GM23338 (cell line): ENCODE results near the gene LRMDA. TPM values are rescaled to one million over a fixed set of nuclear protein-coding genes. Genes with fewer than 3 reads are reported as not detected.

Experiments
- ATAC-seq: fragments of 200-7000 bp; cut with Tn5 transposase; 3 replicates; pipeline ENCODE4 v1.9.1; 2020
- DNase-seq: peaks from one replicate; pipeline ENCODE4 v3.0.0-alpha.2; 2015; ENCODE audit warnings: low spot score
- H2AFZ ChIP-seq: fragments of 200-600 bp; sonication (generic); 2 replicates; pipeline ENCODE4 v1.8.0; 2016; ENCODE audit warnings: antibody characterized with exemption, mild to moderate bottlenecking, moderate library complexity
- H3F3A ChIP-seq: fragments of 200-600 bp; sonication (generic); replicated peaks from 2 replicates; pipeline ENCODE4 v1.8.0; 2017; ENCODE audit warnings: antibody characterized with exemption, mixed run types, low read depth
- H3K27ac ChIP-seq: fragments of 200-600 bp; sonication (generic); 2 replicates; pipeline ENCODE4 v1.6.1; 2016; ENCODE audit warnings: low read depth
- H3K27me3 ChIP-seq: fragments of 200-600 bp; sonication (generic); 2 replicates; pipeline ENCODE4 v1.8.0; 2016; ENCODE audit warnings: mild to moderate bottlenecking, mixed run types, moderate library complexity; ENCODE audit not compliant: insufficient read depth
- H3K36me3 ChIP-seq: fragments of 200-600 bp; sonication (generic); 2 replicates; pipeline ENCODE4 v1.8.0; 2016; ENCODE audit warnings: mild to moderate bottlenecking; ENCODE audit not compliant: insufficient read depth
- H3K4me1 ChIP-seq: fragments of 200-600 bp; sonication (generic); 2 replicates; pipeline ENCODE4 v1.8.0; 2016; ENCODE audit warnings: mild to moderate bottlenecking, moderate library complexity; ENCODE audit not compliant: insufficient read depth
- H3K4me2 ChIP-seq: fragments of 200-600 bp; sonication (generic); 2 replicates; pipeline ENCODE4 v1.7.1; 2017; ENCODE audit warnings: mixed run types
- H3K4me3 ChIP-seq: fragments of 200-600 bp; sonication (generic); 2 replicates; pipeline ENCODE4 v1.6.1; 2016; ENCODE audit warnings: mixed run types
- H3K79me2 ChIP-seq: fragments of 200-600 bp; sonication (generic); replicated peaks from 2 replicates; pipeline ENCODE4 v1.8.0; 2017; ENCODE audit warnings: mild to moderate bottlenecking; ENCODE audit not compliant: insufficient read depth
- H3K9me2 ChIP-seq: fragments of 200-600 bp; sonication (generic); 2 replicates; pipeline ENCODE4 v1.8.0; 2017; ENCODE audit not compliant: insufficient read depth
- H4K20me1 ChIP-seq: fragments of 200-600 bp; sonication (generic); replicated peaks from 2 replicates; pipeline ENCODE4 v1.8.0; 2017; ENCODE audit warnings: mild to moderate bottlenecking; ENCODE audit not compliant: insufficient read depth
- H3K27ac Mint-ChIP-seq: 2 replicates; pipeline ENCODE4 v1.8.0; 2020; ENCODE audit warnings: inconsistent platforms, mild to moderate bottlenecking, moderate library complexity, mixed read lengths
- H3K27me3 Mint-ChIP-seq: 3 replicates; pipeline ENCODE4 v1.8.0; 2022; ENCODE audit warnings: low read depth, mild to moderate bottlenecking, moderate library complexity, mixed read lengths, inconsistent platforms; ENCODE audit not compliant: insufficient read depth, poor library complexity
- H3K36me3 Mint-ChIP-seq: 3 replicates; pipeline ENCODE4 v1.8.0; 2021; ENCODE audit warnings: low read depth, mild to moderate bottlenecking, inconsistent platforms, moderate library complexity, mixed read lengths
- H3K4me1 Mint-ChIP-seq: 3 replicates; pipeline ENCODE4 v1.8.0; 2020; ENCODE audit warnings: mild to moderate bottlenecking, inconsistent platforms, mixed read lengths
- H3K4me3 Mint-ChIP-seq: 3 replicates; pipeline ENCODE4 v1.8.0; 2021; ENCODE audit warnings: moderate library complexity, mild to moderate bottlenecking, inconsistent platforms, mixed read lengths
- H3K9me3 Mint-ChIP-seq: 3 replicates; pipeline ENCODE4 v1.8.0; 2020; ENCODE audit warnings: moderate library complexity, mild to moderate bottlenecking, inconsistent platforms, mixed read lengths
- CREB1 ChIP-seq: fragments of 250-450 bp; sonication (Bioruptor Pico); IDR thresholded peaks from 2 replicates; pipeline ENCODE4 v1.5.0; 2020; ENCODE audit warnings: low read depth, mild to moderate bottlenecking, moderate library complexity
- EZH2 ChIP-seq: fragments of 200-600 bp; sonication (generic); IDR thresholded peaks from one replicate; pipeline ENCODE4 v1.8.0; 2017; ENCODE audit warnings: antibody characterized with exemption, mild to moderate bottlenecking, low read depth; ENCODE audit not compliant: unreplicated experiment
- EZH2phosphoT487 ChIP-seq: fragments of 200-600 bp; sonication (generic); IDR thresholded peaks from one replicate; pipeline ENCODE4 v1.8.1; 2018; ENCODE audit warnings: antibody characterized with exemption; ENCODE audit not compliant: unreplicated experiment
- JUNB ChIP-seq: IDR thresholded peaks from one replicate; pipeline ENCODE4 v1.6.1; 2016; ENCODE audit warnings: antibody characterized with exemption; ENCODE audit not compliant: unreplicated experiment
- NANOG ChIP-seq: IDR thresholded peaks from 2 replicates; pipeline ENCODE4 v1.6.1; 2016; ENCODE audit warnings: antibody characterized with exemption, borderline replicate concordance
- ZNF114 ChIP-seq: fragments of 250-450 bp; sonication (Bioruptor Pico); IDR thresholded peaks from 2 replicates; pipeline ENCODE4 v1.5.0; 2020; ENCODE audit warnings: mild to moderate bottlenecking, moderate library complexity
- ZNF331 ChIP-seq: fragments of 250-450 bp; sonication (Bioruptor Pico); IDR thresholded peaks from 2 replicates; pipeline ENCODE4 v1.5.0; 2020; ENCODE audit warnings: low read depth, mild to moderate bottlenecking, moderate library complexity
- polyA plus RNA-seq: library from polyadenylated mRNA; unstranded; fragments of >200 nt; fragmentation: Nextera tagmentation; extraction: Ambion mirVana; gene quantifications from 2 replicates; pipeline ENCODE4 v1.2.1, GENCODE V29; 2016
- total RNA-seq: library from RNA; depleted of rRNA; stranded (reverse); fragments of >200 nt; shearing (Covaris generic); gene quantifications from 2 replicates; pipeline ENCODE4 v1.2.3, GENCODE V29; 2014
- TF ChIP-seq, protein P1 (sequence below): IDR thresholded peaks from one replicate; pipeline ENCODE4 v1.6.1; 2018; ENCODE audit warnings: antibody characterized with exemption; ENCODE audit not compliant: unreplicated experiment
- TF ChIP-seq, protein P2 (sequence below): IDR thresholded peaks from 2 replicates; pipeline ENCODE4 v1.6.1; 2016; ENCODE audit warnings: antibody characterized with exemption
- TF ChIP-seq, protein P3 (sequence below), 2 experiments: fragments of 200-600 bp in 1 of 2; sonication (generic) in 1 of 2; conservative IDR thresholded peaks; 2 replicates each; pipeline versions ENCODE4 v1.5.1 to v1.6.1; 2016 to 2017; ENCODE audit warnings: antibody characterized with exemption in 2 of 2, low read depth in 2 of 2, mild to moderate bottlenecking in 2 of 2, moderate library complexity in 1 of 2

LRMDA gene
- total and polyA plus RNA-seq, 2 experiments from 2014 or later: 0.90 to 1.8 TPM

DNA sequence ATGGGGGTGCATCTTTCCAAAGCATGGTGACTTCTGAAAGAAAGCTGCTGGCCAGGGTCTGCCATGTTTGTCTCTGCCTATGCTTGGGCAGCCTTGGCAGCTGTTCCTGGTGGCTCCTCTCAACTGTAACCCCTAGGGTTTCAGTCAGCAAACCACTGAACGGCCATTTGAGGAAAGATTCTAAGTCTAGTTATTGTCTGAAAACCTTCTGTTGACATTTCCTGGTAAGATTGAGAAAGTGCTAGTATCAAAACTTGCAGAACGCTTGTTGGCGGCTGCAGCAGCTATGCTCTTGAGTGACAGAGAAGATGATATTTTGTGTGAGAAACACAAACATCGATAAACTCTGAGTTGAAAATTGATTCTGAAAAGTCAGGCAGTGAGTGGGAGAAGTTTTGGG lies 523.1 kb downstream of the LRMDA start:
- no peak overlapping the region for H3K4me3 ChIP-seq
- H3K79me2 ChIP-seq: no peaks in the 10 kb centered on the region
- no peaks in the 10 kb centered on the region for H4K20me1 ChIP-seq
- Mint-ChIP-seq H3K27me3 (no peaks in the 10 kb centered on the region), H3K36me3 (no peaks in the 10 kb centered on the region), H3K27ac (no peak overlapping the region), H3K4me3 (no peak overlapping the region), H3K4me1 (no peaks in the 10 kb centered on the region), H3K9me3 (no peaks in the 10 kb centered on the region)
- 0 out of 2 replicates have a peak, but pooled peaks cover 11% of the 10 kb centered on the region for H3K9me2 ChIP-seq
- no peak for ATAC-seq
- H3K27ac ChIP-seq: no peak overlapping the region
- H3K36me3 ChIP-seq: no peaks in the 10 kb centered on the region
- no peak overlapping the region for H3K4me2 ChIP-seq
- no peak for DNase-seq
- TF ChIP-seq EZH2 (no peak), CREB1 (CRISPR knock-in tag) (no peak), JUNB (no peak), EZH2phosphoT487 (no peak), NANOG (no peak), ZNF114 (CRISPR knock-in tag) (no peak), ZNF331 (CRISPR knock-in tag) (no peak)
- TF ChIP-seq, protein P1, sequence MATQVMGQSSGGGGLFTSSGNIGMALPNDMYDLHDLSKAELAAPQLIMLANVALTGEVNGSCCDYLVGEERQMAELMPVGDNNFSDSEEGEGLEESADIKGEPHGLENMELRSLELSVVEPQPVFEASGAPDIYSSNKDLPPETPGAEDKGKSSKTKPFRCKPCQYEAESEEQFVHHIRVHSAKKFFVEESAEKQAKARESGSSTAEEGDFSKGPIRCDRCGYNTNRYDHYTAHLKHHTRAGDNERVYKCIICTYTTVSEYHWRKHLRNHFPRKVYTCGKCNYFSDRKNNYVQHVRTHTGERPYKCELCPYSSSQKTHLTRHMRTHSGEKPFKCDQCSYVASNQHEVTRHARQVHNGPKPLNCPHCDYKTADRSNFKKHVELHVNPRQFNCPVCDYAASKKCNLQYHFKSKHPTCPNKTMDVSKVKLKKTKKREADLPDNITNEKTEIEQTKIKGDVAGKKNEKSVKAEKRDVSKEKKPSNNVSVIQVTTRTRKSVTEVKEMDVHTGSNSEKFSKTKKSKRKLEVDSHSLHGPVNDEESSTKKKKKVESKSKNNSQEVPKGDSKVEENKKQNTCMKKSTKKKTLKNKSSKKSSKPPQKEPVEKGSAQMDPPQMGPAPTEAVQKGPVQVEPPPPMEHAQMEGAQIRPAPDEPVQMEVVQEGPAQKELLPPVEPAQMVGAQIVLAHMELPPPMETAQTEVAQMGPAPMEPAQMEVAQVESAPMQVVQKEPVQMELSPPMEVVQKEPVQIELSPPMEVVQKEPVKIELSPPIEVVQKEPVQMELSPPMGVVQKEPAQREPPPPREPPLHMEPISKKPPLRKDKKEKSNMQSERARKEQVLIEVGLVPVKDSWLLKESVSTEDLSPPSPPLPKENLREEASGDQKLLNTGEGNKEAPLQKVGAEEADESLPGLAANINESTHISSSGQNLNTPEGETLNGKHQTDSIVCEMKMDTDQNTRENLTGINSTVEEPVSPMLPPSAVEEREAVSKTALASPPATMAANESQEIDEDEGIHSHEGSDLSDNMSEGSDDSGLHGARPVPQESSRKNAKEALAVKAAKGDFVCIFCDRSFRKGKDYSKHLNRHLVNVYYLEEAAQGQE: no peak
- TF ChIP-seq, protein P2, sequence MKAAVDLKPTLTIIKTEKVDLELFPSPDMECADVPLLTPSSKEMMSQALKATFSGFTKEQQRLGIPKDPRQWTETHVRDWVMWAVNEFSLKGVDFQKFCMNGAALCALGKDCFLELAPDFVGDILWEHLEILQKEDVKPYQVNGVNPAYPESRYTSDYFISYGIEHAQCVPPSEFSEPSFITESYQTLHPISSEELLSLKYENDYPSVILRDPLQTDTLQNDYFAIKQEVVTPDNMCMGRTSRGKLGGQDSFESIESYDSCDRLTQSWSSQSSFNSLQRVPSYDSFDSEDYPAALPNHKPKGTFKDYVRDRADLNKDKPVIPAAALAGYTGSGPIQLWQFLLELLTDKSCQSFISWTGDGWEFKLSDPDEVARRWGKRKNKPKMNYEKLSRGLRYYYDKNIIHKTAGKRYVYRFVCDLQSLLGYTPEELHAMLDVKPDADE: no peak
- TF ChIP-seq, protein P3, sequence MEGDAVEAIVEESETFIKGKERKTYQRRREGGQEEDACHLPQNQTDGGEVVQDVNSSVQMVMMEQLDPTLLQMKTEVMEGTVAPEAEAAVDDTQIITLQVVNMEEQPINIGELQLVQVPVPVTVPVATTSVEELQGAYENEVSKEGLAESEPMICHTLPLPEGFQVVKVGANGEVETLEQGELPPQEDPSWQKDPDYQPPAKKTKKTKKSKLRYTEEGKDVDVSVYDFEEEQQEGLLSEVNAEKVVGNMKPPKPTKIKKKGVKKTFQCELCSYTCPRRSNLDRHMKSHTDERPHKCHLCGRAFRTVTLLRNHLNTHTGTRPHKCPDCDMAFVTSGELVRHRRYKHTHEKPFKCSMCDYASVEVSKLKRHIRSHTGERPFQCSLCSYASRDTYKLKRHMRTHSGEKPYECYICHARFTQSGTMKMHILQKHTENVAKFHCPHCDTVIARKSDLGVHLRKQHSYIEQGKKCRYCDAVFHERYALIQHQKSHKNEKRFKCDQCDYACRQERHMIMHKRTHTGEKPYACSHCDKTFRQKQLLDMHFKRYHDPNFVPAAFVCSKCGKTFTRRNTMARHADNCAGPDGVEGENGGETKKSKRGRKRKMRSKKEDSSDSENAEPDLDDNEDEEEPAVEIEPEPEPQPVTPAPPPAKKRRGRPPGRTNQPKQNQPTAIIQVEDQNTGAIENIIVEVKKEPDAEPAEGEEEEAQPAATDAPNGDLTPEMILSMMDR (conservative IDR thresholded peaks at IDR 0.05; ENCODE audit: low read depth in 2 of 2): no peak
- no peak overlapping the region for H2AFZ ChIP-seq
- no peaks in the 10 kb centered on the region for H3K4me1 ChIP-seq
- no peaks in the 10 kb centered on the region for H3F3A ChIP-seq
- H3K27me3 ChIP-seq: no peaks in the 10 kb centered on the region
